Chondrocyte (in vitro differentiated cells): ENCODE measurements around the gene CLIC4. TPM values are rescaled to one million over a fixed set of nuclear protein-coding genes. Genes with fewer than 3 reads are reported as not detected.
A peak's percentile ranks its signal among the peaks of the same experiment; 100 is the strongest.

Source experiments
- DNase-seq: peaks from one replicate; pipeline ENCODE4 v3.0.0; 2021; ENCODE audit warnings: mixed read lengths, low spot score
- H3K27ac Mint-ChIP-seq: one replicate; pipeline ENCODE4 v1.8.0; 2021; ENCODE audit warnings: mild to moderate bottlenecking, moderate library complexity, mixed read lengths; ENCODE audit not compliant: unreplicated experiment
- H3K27me3 Mint-ChIP-seq: 2 replicates; pipeline ENCODE4 v1.8.0; 2021; ENCODE audit warnings: low read depth, mixed read lengths
- H3K36me3 Mint-ChIP-seq: 2 replicates; pipeline ENCODE4 v1.8.0; 2021; ENCODE audit warnings: low read depth, mixed read lengths
- H3K4me1 Mint-ChIP-seq: 2 replicates; pipeline ENCODE4 v1.8.0; 2021; ENCODE audit warnings: low read depth, mild to moderate bottlenecking, mixed read lengths
- H3K4me3 Mint-ChIP-seq: one replicate; pipeline ENCODE4 v1.8.0; 2021; ENCODE audit warnings: mild to moderate bottlenecking, moderate library complexity, mixed read lengths; ENCODE audit not compliant: unreplicated experiment
- H3K9me3 Mint-ChIP-seq: 2 replicates; pipeline ENCODE4 v1.8.0; 2021; ENCODE audit warnings: low read depth, mixed read lengths
- total RNA-seq: library from RNA; stranded (reverse); gene quantifications from 3 replicates; pipeline ENCODE4 v1.2.1, GENCODE V29; 2021
- TF ChIP-seq, protein P1 (sequence below): fragments of 200-600 bp; sonication (generic); IDR thresholded peaks from 2 replicates; pipeline ENCODE4 v1.5.0; 2021; ENCODE audit warnings: antibody characterized with exemption, mild to moderate bottlenecking, moderate library complexity

Gene CLIC4
- total RNA-seq, 1 donor from 2014 or later: 411 TPM

DNA sequence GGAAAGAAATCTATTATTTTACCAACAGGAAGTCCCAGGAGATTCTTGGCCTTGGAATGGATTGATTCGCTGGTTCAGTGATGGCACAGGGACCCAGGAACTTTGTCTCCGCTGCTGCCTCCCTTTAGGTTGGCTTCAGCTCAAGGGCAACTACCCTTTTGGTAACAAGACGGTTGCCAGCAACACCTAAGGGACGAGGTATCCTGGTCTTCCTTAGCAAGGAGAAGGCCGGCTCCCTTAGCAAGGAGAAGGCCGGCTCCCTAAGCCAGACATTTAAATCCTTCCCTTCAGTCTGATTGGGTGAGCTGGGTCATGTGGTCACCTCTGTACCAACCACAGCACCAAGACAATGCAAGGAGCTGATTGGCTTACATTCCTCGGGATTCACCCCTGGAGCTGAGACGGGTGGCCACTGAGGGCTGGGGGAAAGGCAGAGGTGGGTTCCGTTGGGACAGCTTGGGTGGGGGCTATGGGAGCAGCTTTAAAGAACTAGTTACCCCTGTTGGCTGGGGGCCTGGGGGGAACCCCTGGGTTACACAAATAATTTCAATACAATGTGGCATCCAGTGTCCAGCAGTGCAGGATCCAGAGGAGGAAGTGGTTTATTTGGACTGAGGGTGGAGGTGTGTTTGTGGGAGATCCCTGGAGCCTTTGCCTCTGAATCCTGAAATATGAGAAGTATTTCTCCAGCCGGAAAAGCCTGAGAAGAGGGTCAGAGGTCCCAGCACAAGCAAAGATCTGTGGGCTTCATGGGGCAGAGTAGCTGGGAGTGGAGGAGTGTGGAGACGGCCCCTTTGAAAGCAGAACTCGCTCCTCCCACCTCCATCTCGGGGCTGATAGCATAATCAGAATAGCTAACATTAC, 20.7 kb upstream of the CLIC4 start:
- H3K36me3 Mint-ChIP-seq: no peaks in the 10 kb centered on the region
- DNase-seq: no peak

DNA sequence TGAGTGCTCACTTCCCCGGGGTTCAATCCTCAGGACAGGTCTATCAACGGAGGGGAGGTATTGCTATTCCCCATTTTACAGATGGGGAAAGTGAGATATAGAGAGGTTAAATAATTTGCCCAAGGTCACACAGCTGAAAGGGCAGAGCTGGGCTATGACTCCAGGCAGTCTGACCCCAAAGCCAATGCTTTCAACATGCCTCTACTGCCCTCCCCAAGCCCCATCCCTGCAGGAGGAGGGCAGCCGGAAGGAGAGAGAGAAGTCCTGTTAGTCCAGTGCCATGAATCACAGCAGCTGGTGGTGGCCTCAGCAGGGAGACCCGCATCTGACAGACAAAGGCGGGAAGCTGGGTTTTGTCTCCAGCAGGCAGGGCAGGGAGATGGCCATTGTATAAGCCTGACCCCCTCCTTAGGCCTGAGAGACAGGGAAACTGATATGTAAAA, 20.0 kb upstream of the CLIC4 start:
- H3K4me1 Mint-ChIP-seq: peaks cover 43% of the 10 kb centered on the region
- H3K36me3 Mint-ChIP-seq: no peaks in the 10 kb centered on the region
- no peaks in the 10 kb centered on the region for H3K9me3 Mint-ChIP-seq
- peak overlapping the region; percentile 40 for H3K4me3 Mint-ChIP-seq
- no peak for DNase-seq
- peak overlapping the region; percentile 92 for H3K27ac Mint-ChIP-seq
- TF ChIP-seq, protein P1, sequence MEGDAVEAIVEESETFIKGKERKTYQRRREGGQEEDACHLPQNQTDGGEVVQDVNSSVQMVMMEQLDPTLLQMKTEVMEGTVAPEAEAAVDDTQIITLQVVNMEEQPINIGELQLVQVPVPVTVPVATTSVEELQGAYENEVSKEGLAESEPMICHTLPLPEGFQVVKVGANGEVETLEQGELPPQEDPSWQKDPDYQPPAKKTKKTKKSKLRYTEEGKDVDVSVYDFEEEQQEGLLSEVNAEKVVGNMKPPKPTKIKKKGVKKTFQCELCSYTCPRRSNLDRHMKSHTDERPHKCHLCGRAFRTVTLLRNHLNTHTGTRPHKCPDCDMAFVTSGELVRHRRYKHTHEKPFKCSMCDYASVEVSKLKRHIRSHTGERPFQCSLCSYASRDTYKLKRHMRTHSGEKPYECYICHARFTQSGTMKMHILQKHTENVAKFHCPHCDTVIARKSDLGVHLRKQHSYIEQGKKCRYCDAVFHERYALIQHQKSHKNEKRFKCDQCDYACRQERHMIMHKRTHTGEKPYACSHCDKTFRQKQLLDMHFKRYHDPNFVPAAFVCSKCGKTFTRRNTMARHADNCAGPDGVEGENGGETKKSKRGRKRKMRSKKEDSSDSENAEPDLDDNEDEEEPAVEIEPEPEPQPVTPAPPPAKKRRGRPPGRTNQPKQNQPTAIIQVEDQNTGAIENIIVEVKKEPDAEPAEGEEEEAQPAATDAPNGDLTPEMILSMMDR: no peak
- no peaks in the 10 kb centered on the region for H3K27me3 Mint-ChIP-seq

More for the DNA sequence above, 20.7 kb upstream of the CLIC4 start:
- Mint-ChIP-seq H3K4me3 (peak overlapping the region; percentile 40), H3K4me1 (peaks cover 49% of the 10 kb centered on the region), H3K9me3 (no peaks in the 10 kb centered on the region), H3K27me3 (no peaks in the 10 kb centered on the region), H3K27ac (peak overlapping the region; percentile 92)
- TF ChIP-seq, protein P1: no peak

DNA sequence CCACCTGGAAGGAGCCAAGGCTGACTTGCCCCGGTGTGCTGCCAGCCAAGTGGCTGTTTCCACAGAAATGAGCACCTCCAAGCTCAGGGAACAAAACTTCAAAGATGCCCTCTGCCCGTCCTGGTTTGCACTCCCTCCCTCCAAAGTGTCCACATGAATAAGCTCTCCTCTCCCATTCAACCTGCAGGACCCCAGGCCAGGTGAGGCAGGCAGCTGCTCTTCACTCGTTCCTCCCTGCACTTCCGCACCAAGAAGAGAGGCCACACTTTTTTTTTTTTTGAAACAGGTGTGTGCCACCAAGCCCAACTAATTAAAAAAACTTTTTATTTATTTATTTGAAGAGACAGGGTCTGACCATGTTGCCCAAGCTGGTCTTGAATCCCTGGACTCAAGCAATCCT, 18.5 kb upstream of the CLIC4 start:
- Mint-ChIP-seq H3K27ac (peak overlapping the region; percentile 86), H3K36me3 (no peaks in the 10 kb centered on the region), H3K4me1 (peaks cover 49% of the 10 kb centered on the region), H3K27me3 (no peaks in the 10 kb centered on the region), H3K9me3 (no peaks in the 10 kb centered on the region), H3K4me3 (no peak overlapping the region)
- TF ChIP-seq, protein P1: no peak
- no peak for DNase-seq

DNA sequence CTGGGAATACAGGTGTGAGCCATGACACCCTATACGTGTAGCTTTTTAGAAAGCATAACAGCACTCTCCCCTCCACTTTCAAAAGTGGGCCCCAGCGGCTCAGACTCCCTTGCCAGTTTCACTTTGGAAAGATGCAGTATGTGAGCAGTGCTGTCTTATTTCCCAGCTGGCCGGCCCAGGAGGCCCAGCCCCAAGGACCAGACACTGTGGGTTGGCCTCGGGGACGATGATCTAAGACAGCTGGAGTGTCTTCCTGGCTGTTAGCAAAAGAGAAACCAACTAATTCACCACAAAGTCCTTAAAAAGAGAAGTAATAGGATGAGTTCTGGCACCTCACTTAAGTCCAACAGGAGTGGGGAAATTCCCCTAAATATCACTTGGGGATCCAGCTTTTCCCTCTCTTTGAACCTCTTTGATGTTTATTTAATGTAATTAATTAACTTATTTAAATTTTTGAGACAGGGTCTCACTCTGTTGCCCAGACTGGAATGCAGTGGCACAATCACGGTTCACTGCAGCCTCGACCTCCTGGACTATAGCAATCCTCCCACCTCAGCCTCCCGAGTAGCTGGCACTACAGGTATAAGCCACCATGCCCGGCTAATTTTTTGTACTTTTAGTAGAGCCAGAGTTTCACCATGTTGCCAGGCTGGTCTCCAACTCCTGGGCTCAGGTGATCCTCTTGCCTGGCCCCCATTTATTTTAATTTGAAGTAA, 17.6 kb upstream of the CLIC4 start:
- TF ChIP-seq, protein P1: no peak
- H3K36me3 Mint-ChIP-seq: no peaks in the 10 kb centered on the region
- DNase-seq: no peak
- H3K9me3 Mint-ChIP-seq: no peaks in the 10 kb centered on the region
- peak overlapping the region; percentile 86 for H3K27ac Mint-ChIP-seq
- H3K4me3 Mint-ChIP-seq: peak overlapping the region; percentile 28
- peaks cover 45% of the 10 kb centered on the region for H3K4me1 Mint-ChIP-seq
- no peaks in the 10 kb centered on the region for H3K27me3 Mint-ChIP-seq

DNA sequence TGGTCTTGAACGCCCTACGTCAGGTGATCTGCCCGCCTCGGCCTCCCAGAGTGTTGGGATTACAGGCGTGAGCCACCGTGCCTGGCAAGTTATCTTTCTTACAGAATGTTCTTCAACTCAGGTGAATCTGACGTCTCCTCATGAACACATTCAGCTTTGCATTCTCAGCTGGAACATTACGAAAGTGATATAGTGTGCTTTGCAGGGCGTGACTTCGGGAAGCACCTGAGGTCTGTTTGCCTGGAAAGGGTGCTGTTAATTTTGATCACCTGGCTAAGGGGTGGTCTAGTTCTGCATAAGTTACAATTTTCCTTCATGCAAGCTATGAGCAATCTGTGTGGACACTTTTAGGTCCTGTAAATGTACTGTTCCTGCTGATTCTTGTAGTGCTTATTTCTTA, 16.3 kb upstream of the CLIC4 start:
- Mint-ChIP-seq H3K36me3 (no peaks in the 10 kb centered on the region), H3K27me3 (no peaks in the 10 kb centered on the region), H3K27ac (no peak overlapping the region), H3K4me3 (no peak overlapping the region), H3K9me3 (no peaks in the 10 kb centered on the region), H3K4me1 (peaks cover 42% of the 10 kb centered on the region)
- no peak for DNase-seq
- TF ChIP-seq, protein P1: no peak
